Measurements from ENCODE around the gene IGF2R. TPM values are rescaled to one million over a fixed set of nuclear protein-coding genes. Genes with fewer than 3 reads are reported as not detected.
A peak's percentile ranks its signal among the peaks of the same experiment; 100 is the strongest.

Gene IGF2R
- total and polyA plus RNA-seq, 7 donors, result 40.1 to 167 (median 113) TPM

DNA sequence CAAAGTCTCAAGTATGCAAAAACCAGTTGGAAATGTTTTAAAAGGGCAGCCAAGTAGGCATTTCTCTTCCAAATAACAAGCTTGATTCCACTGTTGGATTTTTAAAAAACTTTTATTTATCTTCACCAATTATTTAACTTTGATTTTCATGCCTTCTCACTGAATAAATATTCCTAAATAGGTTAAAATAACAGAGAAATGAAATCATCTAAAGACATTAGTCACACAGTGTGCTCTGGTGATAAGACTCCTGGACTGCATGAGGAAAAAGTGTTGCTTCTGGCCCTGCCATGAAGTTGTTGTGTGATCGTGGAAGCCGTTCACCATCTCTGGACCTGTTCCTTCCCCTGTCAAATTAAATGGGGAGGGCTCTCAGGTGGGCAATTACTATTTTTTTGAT is 33.8 kb upstream of the IGF2R start:
- Histone ChIP-seq H3K27ac (no peak overlapping the region), H3K9me3 (no peaks in the 10 kb centered on the region), H3K4me3 (no peak overlapping the region), H3K4me1 (no peaks in the 10 kb centered on the region), H3K27me3 (ENCODE audit: insufficient read depth in 3 of 3, low read length in 2 of 3) (no peaks in the 10 kb centered on the region), H3K36me3 (ENCODE audit: insufficient read depth in 1 of 2, low read depth in 1 of 2) (no peaks in the 10 kb centered on the region)
- ATAC-seq (no peak), DNase-seq (no peak)
- intact Hi-C loops (cut with DNase I), result no loop called here
- TF ChIP-seq, protein P1, sequence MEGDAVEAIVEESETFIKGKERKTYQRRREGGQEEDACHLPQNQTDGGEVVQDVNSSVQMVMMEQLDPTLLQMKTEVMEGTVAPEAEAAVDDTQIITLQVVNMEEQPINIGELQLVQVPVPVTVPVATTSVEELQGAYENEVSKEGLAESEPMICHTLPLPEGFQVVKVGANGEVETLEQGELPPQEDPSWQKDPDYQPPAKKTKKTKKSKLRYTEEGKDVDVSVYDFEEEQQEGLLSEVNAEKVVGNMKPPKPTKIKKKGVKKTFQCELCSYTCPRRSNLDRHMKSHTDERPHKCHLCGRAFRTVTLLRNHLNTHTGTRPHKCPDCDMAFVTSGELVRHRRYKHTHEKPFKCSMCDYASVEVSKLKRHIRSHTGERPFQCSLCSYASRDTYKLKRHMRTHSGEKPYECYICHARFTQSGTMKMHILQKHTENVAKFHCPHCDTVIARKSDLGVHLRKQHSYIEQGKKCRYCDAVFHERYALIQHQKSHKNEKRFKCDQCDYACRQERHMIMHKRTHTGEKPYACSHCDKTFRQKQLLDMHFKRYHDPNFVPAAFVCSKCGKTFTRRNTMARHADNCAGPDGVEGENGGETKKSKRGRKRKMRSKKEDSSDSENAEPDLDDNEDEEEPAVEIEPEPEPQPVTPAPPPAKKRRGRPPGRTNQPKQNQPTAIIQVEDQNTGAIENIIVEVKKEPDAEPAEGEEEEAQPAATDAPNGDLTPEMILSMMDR (IDR thresholded peaks at IDR 0.05), result no peak
- 46 to 61% (median 49%) methylated on average over 2 of the region's 2 CpGs for WGBS, 3 donors

DNA sequence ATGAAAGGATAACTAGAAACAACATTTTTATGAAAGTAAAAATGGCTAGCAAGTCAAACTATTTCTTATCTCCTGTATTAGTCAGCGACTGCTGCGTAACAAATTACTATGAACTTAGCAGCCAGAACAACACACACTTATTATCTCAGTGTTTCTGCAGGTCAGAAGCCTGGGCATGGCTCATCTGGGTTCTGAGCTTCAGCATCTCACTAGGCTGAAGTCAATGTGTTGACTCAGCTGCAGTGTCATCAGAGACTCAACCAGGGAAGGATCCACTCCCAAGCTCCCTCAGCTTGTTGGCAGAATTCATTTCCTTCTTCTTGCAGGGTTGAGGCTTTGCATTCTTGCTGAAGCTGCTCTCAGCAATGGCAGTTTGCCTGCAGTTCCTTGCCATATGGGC is 33.2 kb upstream of the IGF2R start:
- H3K27me3 ChIP-seq (ENCODE audit: insufficient read depth in 3 of 3, low read length in 2 of 3), result no peaks in the 10 kb centered on the region
- intact Hi-C loops (cut with DNase I), result no loop called here
- H3K4me1 ChIP-seq, result no peaks in the 10 kb centered on the region
- 90 to 94% (median 92%) methylated on average over 2 of the region's 2 CpGs for WGBS, 3 donors
- ATAC-seq (no peak), DNase-seq (no peak)
- TF ChIP-seq, protein P1 (IDR thresholded peaks at IDR 0.05), result no peak
- H3K9me3 ChIP-seq, result no peaks in the 10 kb centered on the region
- H3K36me3 ChIP-seq (ENCODE audit: insufficient read depth in 1 of 2, low read depth in 1 of 2), result no peaks in the 10 kb centered on the region
- no peak overlapping the region for H3K4me3 ChIP-seq
- no peak overlapping the region for H3K27ac ChIP-seq

DNA sequence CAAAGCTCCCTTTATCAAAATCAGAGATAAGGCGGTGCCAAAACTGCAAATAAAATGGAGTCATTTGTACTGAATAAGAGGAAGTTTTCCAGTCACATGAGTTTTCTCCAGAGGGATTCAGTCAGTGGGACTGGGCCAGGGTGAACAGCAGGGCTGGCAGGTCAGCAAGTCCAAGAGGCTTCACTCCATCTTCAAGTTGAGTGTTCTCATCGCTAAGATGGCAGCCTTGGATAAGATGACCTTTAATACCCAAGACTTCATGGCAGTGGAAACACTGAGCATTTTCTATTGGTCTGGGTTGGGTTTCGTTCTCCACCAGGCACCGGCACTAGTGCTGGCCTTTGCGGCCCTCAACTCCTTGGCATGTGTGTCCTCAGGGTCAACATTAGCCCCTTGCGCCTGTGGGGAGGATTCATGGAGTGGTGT is 29.3 kb upstream of the IGF2R start:
- H3K27ac ChIP-seq, result no peak overlapping the region
- no peak for DNase-seq
- H3K4me3 ChIP-seq, result no peak overlapping the region
- H3K4me1 ChIP-seq, result peaks cover 13% of the 10 kb centered on the region
- no peaks in the 10 kb centered on the region for H3K36me3 ChIP-seq (ENCODE audit: insufficient read depth in 1 of 2, low read depth in 1 of 2)
- intact Hi-C loops (cut with DNase I), result loop anchor here (2.0 to 10.0 kb wide), 3 partner anchors 77 to 685 kb away; no protein-coding TSS in a partner anchor
- 87 to 88% (median 88%) methylated on average over 6 of the region's 6 CpGs for WGBS, 3 donors
- no peak for ATAC-seq
- TF ChIP-seq, protein P1 (IDR thresholded peaks at IDR 0.05), result no peak
- H3K27me3 ChIP-seq (ENCODE audit: insufficient read depth in 3 of 3, low read length in 2 of 3), result no peaks in the 10 kb centered on the region
- H3K9me3 ChIP-seq, result peaks cover 6% of the 10 kb centered on the region

DNA sequence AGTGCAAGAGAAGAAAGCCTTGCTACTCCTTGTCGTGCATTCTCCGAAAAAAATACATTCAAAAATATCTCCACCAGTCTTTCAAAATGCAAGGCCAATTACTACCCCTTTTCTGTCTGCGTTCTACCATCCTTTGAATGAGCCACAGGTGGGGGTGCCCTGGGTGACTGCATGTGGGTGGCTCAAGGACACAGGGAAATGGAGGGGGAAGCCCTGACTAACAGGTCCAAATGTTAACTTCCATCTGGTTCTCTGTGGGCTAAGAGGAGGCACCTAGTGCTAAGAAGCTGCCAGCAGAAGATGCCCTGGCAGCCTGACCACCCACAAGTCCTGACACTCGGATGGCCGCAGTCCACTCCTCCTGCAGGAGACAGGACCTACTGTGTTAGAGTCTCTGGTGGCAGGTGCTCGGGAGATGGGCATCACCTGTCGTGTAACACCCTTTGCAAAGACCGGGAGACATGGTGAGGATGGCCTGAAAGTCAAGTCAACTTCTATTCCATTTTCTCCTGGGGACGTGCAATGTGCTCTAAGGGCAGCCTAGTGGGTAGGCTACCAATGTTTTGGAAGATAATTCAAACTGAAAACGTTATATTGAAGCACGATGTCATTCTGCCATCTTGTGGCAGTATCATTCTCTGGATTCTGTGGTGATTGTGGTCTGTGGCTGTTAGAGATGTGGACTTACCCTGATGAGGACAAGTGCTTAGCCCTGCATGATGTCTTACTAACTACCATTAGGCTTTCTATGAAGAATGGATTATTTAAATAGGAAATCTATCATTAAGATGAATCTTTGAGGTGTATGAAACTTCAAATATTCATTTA is 27.4 kb upstream of the IGF2R start:
- peaks cover 6% of the 10 kb centered on the region for H3K9me3 ChIP-seq
- H3K27me3 ChIP-seq (ENCODE audit: insufficient read depth in 3 of 3, low read length in 2 of 3), result no peaks in the 10 kb centered on the region
- WGBS, 3 donors, result 68 to 72% (median 69%) methylated on average over 11 of the region's 11 CpGs
- TF ChIP-seq, protein P1 (IDR thresholded peaks at IDR 0.05), result peak; percentile 59
- H3K36me3 ChIP-seq (ENCODE audit: insufficient read depth in 1 of 2, low read depth in 1 of 2), result no peaks in the 10 kb centered on the region
- H3K4me1 ChIP-seq, result peaks cover 13% of the 10 kb centered on the region
- DNase-seq (no peak), ATAC-seq (peak; percentile 61 to 83 (median 66))
- no peak overlapping the region for H3K4me3 ChIP-seq
- intact Hi-C loops (cut with DNase I), result loop anchor here (2.0 to 10.0 kb wide), 3 partner anchors 79 to 687 kb away; no protein-coding TSS in a partner anchor
- H3K27ac ChIP-seq, result no peak overlapping the region
